ENCODE measurements around the gene CSGALNACT2. TPM values are rescaled to one million over a fixed set of nuclear protein-coding genes. Genes with fewer than 3 reads are reported as not detected.

Gene CSGALNACT2
- polyA plus RNA-seq, 1 of the 3 experiments (the other 2 are of a cell fraction) = 11.5 TPM

DNA sequence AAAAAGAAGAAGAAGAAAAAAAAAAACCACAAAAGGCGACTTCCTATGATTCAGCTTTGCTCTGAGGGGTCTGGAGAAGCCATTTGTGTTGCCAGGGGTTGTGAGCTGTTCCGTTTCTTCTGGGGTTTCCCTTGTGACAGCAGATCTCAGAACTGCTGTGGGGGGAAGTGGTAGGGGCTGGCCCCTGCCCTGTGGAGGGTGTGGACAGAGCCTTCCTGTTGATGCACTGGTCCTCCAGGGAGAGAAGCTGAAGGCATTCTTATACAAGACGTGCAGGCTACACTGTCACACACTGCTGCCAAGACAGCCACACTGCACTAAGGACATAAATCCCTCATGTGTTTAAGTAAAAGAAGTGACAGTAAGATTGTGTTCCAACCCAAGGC lies 17.3 kb upstream of the CSGALNACT2 start:
- no peak for TF ChIP-seq TAF1 (IDR thresholded peaks at IDR 0.05; ENCODE audit: borderline replicate concordance, low read depth, low read length)
- H2AFZ ChIP-seq (ENCODE audit: low read depth) = no peak overlapping the region
- no peaks in the 10 kb centered on the region for H3K9me2 ChIP-seq
- peaks cover 0 to 8% of the 10 kb centered on the region in 2 experiments for H3K36me3 ChIP-seq (replicated peaks in 1 of 2; ENCODE audit: control insufficient read depth in 1 of 2, insufficient read depth in 2 of 2, low read length in 1 of 2)
- H3K27me3 ChIP-seq (ENCODE audit: insufficient read depth) = no peaks in the 10 kb centered on the region
- ChIA-PET CTCF (no interaction called here), POLR2A (no interaction called here)
- H3K9me3 ChIP-seq = no peaks in the 10 kb centered on the region
- 63% methylated on average over 3 of the region's 3 CpGs for WGBS (ENCODE audit: low lambda C conversion rate)
- H3K4me3 ChIP-seq (ENCODE audit: low read depth in 2 of 2, low read length in 1 of 2) = no peak overlapping the region
- H3K4me2 ChIP-seq = no peak overlapping the region
- peaks cover 0 to 10% of the 10 kb centered on the region in 2 experiments; a peak in 1 of 4 replicates for H3K4me1 ChIP-seq (ENCODE audit: control insufficient read depth in 1 of 2, insufficient read depth in 2 of 2, low read depth in 1 of 2, low read length in 1 of 2)
- no peaks in the 10 kb centered on the region for H3F3A ChIP-seq (replicated peaks; ENCODE audit: insufficient read depth)
- no peaks in the 10 kb centered on the region for H3K79me2 ChIP-seq (ENCODE audit: insufficient read depth)
- H3K27ac ChIP-seq (ENCODE audit: low read depth in 2 of 2, low read length in 1 of 2) = no peak overlapping the region; a peak in 1 of 4 replicates
- no peak overlapping the region for H3K9ac ChIP-seq
- DNase-seq = no peak
- no peaks in the 10 kb centered on the region for H4K20me1 ChIP-seq (ENCODE audit: insufficient read depth)

DNA sequence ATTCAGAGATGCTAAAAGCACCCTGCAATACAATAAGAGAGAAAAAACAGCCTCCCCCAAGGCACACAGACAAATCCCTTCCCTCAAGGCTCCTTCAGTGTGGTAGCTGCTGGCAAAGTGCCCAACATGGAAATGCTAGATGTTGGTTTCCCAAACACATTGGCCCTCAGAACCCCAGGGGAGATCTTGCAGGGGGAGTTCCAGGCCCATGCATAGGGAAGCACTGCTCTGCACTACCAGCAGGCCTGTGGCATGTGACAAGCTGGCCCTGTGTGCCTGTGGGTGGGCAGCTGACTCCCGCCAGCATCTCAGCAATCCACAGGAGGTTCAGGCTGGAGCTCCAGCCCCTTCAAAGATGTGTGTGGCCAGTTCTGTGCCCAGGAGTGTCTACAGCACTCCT lies 16.8 kb upstream of the CSGALNACT2 start:
- ChIA-PET POLR2A (interaction anchor here (0.8 kb wide), 1 partner anchor 12 kb away, joined by 3 read pairs; no protein-coding TSS in a partner anchor), CTCF (interaction anchor here (1.2 kb wide), 1 partner anchor 10 kb away, joined by 4 read pairs; no protein-coding TSS in a partner anchor)
- no peak overlapping the region for H3K9ac ChIP-seq
- no peaks in the 10 kb centered on the region for H3K27me3 ChIP-seq (ENCODE audit: insufficient read depth)
- no peak overlapping the region for H3K4me2 ChIP-seq
- peak overlapping the region in 1 of 2 experiments; percentile 16; a peak in 1 of 4 replicates for H3K27ac ChIP-seq (ENCODE audit: low read depth in 2 of 2, low read length in 1 of 2)
- peaks cover 0 to 8% of the 10 kb centered on the region in 2 experiments for H3K36me3 ChIP-seq (replicated peaks in 1 of 2; ENCODE audit: control insufficient read depth in 1 of 2, insufficient read depth in 2 of 2, low read length in 1 of 2)
- no peak overlapping the region for H3K4me3 ChIP-seq (ENCODE audit: low read depth in 2 of 2, low read length in 1 of 2)
- H3F3A ChIP-seq (replicated peaks; ENCODE audit: insufficient read depth) = no peaks in the 10 kb centered on the region
- no peaks in the 10 kb centered on the region for H3K9me2 ChIP-seq
- H3K9me3 ChIP-seq = no peaks in the 10 kb centered on the region
- TF ChIP-seq POLR2AphosphoS5 (IDR thresholded peaks at IDR 0.05; ENCODE audit: low read depth, low read length) (no peak), RAD21 (IDR thresholded peaks at IDR 0.05; ENCODE audit: low read length) (no peak), EP300 (IDR thresholded peaks at IDR 0.05; ENCODE audit: borderline replicate concordance in 1 of 2, low read depth in 1 of 2, low read length in 1 of 2) (no peak), RFX5 (IDR thresholded peaks at IDR 0.05; ENCODE audit: low read length) (no peak), NFIC (IDR thresholded peaks at IDR 0.05; ENCODE audit: borderline replicate concordance) (no peak), FOXJ3 (CRISPR knock-in tag; IDR thresholded peaks at IDR 0.05) (no peak), FOSL2 (IDR thresholded peaks at IDR 0.05; ENCODE audit: borderline replicate concordance, low read depth) (no peak), TAF1 (IDR thresholded peaks at IDR 0.05; ENCODE audit: borderline replicate concordance, low read depth, low read length) (no peak), ELF1 (IDR thresholded peaks at IDR 0.05) (no peak), SMC3 (IDR thresholded peaks at IDR 0.05; ENCODE audit: low read depth, low read length) (no peak), MXI1 (IDR thresholded peaks at IDR 0.05; ENCODE audit: low read depth, low read length) (no peak), YY1 (IDR thresholded peaks at IDR 0.05; ENCODE audit: low read depth) (no peak), GABPA (IDR thresholded peaks at IDR 0.05; ENCODE audit: low read depth) (no peak), EZH2phosphoT487 (IDR thresholded peaks at IDR 0.05; ENCODE audit: borderline replicate concordance, low read depth) (no peak), MEF2A (IDR thresholded peaks at IDR 0.05; ENCODE audit: borderline replicate concordance, low read depth) (no peak)
- TF ChIP-seq, protein P1, sequence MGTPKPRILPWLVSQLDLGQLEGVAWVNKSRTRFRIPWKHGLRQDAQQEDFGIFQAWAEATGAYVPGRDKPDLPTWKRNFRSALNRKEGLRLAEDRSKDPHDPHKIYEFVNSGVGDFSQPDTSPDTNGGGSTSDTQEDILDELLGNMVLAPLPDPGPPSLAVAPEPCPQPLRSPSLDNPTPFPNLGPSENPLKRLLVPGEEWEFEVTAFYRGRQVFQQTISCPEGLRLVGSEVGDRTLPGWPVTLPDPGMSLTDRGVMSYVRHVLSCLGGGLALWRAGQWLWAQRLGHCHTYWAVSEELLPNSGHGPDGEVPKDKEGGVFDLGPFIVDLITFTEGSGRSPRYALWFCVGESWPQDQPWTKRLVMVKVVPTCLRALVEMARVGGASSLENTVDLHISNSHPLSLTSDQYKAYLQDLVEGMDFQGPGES (IDR thresholded peaks at IDR 0.05; ENCODE audit: low read depth, low read length) = no peak
- TF ChIP-seq, protein P2, sequence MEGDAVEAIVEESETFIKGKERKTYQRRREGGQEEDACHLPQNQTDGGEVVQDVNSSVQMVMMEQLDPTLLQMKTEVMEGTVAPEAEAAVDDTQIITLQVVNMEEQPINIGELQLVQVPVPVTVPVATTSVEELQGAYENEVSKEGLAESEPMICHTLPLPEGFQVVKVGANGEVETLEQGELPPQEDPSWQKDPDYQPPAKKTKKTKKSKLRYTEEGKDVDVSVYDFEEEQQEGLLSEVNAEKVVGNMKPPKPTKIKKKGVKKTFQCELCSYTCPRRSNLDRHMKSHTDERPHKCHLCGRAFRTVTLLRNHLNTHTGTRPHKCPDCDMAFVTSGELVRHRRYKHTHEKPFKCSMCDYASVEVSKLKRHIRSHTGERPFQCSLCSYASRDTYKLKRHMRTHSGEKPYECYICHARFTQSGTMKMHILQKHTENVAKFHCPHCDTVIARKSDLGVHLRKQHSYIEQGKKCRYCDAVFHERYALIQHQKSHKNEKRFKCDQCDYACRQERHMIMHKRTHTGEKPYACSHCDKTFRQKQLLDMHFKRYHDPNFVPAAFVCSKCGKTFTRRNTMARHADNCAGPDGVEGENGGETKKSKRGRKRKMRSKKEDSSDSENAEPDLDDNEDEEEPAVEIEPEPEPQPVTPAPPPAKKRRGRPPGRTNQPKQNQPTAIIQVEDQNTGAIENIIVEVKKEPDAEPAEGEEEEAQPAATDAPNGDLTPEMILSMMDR (IDR thresholded peaks at IDR 0.05) = no peak
- TF ChIP-seq, protein P3, sequence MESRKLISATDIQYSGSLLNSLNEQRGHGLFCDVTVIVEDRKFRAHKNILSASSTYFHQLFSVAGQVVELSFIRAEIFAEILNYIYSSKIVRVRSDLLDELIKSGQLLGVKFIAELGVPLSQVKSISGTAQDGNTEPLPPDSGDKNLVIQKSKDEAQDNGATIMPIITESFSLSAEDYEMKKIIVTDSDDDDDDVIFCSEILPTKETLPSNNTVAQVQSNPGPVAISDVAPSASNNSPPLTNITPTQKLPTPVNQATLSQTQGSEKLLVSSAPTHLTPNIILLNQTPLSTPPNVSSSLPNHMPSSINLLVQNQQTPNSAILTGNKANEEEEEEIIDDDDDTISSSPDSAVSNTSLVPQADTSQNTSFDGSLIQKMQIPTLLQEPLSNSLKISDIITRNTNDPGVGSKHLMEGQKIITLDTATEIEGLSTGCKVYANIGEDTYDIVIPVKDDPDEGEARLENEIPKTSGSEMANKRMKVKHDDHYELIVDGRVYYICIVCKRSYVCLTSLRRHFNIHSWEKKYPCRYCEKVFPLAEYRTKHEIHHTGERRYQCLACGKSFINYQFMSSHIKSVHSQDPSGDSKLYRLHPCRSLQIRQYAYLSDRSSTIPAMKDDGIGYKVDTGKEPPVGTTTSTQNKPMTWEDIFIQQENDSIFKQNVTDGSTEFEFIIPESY (IDR thresholded peaks at IDR 0.05; ENCODE audit: borderline replicate concordance, low read depth) = no peak
- TF ChIP-seq, protein P4, sequence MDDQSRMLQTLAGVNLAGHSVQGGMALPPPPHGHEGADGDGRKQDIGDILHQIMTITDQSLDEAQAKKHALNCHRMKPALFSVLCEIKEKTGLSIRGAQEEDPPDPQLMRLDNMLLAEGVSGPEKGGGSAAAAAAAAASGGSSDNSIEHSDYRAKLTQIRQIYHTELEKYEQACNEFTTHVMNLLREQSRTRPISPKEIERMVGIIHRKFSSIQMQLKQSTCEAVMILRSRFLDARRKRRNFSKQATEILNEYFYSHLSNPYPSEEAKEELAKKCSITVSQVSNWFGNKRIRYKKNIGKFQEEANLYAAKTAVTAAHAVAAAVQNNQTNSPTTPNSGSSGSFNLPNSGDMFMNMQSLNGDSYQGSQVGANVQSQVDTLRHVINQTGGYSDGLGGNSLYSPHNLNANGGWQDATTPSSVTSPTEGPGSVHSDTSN (IDR thresholded peaks at IDR 0.05) = no peak
- TF ChIP-seq, protein P5, sequence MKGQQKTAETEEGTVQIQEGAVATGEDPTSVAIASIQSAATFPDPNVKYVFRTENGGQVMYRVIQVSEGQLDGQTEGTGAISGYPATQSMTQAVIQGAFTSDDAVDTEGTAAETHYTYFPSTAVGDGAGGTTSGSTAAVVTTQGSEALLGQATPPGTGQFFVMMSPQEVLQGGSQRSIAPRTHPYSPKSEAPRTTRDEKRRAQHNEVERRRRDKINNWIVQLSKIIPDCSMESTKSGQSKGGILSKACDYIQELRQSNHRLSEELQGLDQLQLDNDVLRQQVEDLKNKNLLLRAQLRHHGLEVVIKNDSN (IDR thresholded peaks at IDR 0.05; ENCODE audit: borderline replicate concordance, low read depth) = no peak
- no peaks in the 10 kb centered on the region for H3K79me2 ChIP-seq (ENCODE audit: insufficient read depth)
- no peak for DNase-seq
- no peak overlapping the region for H2AFZ ChIP-seq (ENCODE audit: low read depth)
- no CpG with 5 or more reads among the region's 1 CpG for WGBS (ENCODE audit: low lambda C conversion rate)
- H3K4me1 ChIP-seq (ENCODE audit: control insufficient read depth in 1 of 2, insufficient read depth in 2 of 2, low read depth in 1 of 2, low read length in 1 of 2) = peaks cover 0 to 13% of the 10 kb centered on the region in 2 experiments; a peak in 1 of 4 replicates
- H4K20me1 ChIP-seq (ENCODE audit: insufficient read depth) = no peaks in the 10 kb centered on the region

Measured in SK-N-SH (cell line).